Measurements from ENCODE around the gene CCN5. TPM values are rescaled to one million over a fixed set of nuclear protein-coding genes. Genes with fewer than 3 reads are reported as not detected.

CCN5 gene
- total RNA-seq, 2 donors from 2014 or later = 0.84 to 2.9 TPM

- H3K4me1 ChIP-seq = no peaks in the 10 kb centered on the region
- no peak for DNase-seq
- no peaks in the 10 kb centered on the region for H3K27me3 ChIP-seq
- H3K4me3 ChIP-seq = no peak overlapping the region
- intact Hi-C loops (cut with DNase I) = no loop called here
- H3K27ac ChIP-seq = no peak overlapping the region
- H3K9ac ChIP-seq (ENCODE audit: low read depth in 2 of 2, low read length in 2 of 2) = no peak overlapping the region
- no peak for TF ChIP-seq CTCF (IDR thresholded peaks at IDR 0.05)
- no peaks in the 10 kb centered on the region for H3K36me3 ChIP-seq
- H3K9me3 ChIP-seq = no peaks in the 10 kb centered on the region
Measured at GRCh38 chr20:44732327-44732726, 17.2 kb downstream of the CCN5 start.

GRCh38 chr20:44733341-44734069 is 18.3 kb downstream of the CCN5 start:
- H3K9ac ChIP-seq (ENCODE audit: low read depth in 2 of 2, low read length in 2 of 2) = no peak overlapping the region
- no peak overlapping the region for H3K4me3 ChIP-seq
- no peaks in the 10 kb centered on the region for H3K9me3 ChIP-seq
- H3K27ac ChIP-seq = no peak overlapping the region
- H3K36me3 ChIP-seq = no peaks in the 10 kb centered on the region
- H3K4me1 ChIP-seq = no peaks in the 10 kb centered on the region
- intact Hi-C loops (cut with DNase I) = loop anchor here (1.0 kb wide), 1 partner anchor 48 kb away; no protein-coding TSS in a partner anchor
- TF ChIP-seq CTCF (IDR thresholded peaks at IDR 0.05) = peak; percentile 81
- H3K27me3 ChIP-seq = no peaks in the 10 kb centered on the region
- DNase-seq = peak; percentile 63

DNA sequence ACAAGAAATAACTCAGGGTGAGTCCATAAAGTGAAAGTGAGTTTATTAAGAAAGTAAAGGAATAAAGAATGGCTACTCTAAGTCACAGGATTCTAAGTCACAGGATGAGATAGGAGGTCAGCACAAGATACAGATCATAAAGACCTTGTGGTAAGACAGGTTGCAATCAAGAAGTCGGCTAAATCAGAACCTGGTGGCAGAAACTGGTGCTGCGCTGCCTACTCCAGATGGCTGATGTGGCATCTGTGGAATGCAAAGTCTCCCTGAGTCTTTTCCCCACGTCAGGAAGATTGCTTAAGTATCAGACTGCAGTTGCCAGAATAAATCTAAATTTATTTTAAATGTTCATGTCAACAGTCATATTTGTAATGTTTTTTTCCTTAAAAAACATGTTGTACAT is 19.8 kb downstream of the CCN5 start:
- H3K36me3 ChIP-seq = no peaks in the 10 kb centered on the region
- no peak overlapping the region for H3K4me3 ChIP-seq
- H3K9me3 ChIP-seq = no peaks in the 10 kb centered on the region
- TF ChIP-seq CTCF (IDR thresholded peaks at IDR 0.05) = peak; percentile 16
- intact Hi-C loops (cut with DNase I) = no loop called here
- no peak overlapping the region for H3K9ac ChIP-seq (ENCODE audit: low read depth in 2 of 2, low read length in 2 of 2)
- DNase-seq = no peak
- H3K27me3 ChIP-seq = no peaks in the 10 kb centered on the region
- no peaks in the 10 kb centered on the region for H3K4me1 ChIP-seq
- no peak overlapping the region for H3K27ac ChIP-seq

DNA sequence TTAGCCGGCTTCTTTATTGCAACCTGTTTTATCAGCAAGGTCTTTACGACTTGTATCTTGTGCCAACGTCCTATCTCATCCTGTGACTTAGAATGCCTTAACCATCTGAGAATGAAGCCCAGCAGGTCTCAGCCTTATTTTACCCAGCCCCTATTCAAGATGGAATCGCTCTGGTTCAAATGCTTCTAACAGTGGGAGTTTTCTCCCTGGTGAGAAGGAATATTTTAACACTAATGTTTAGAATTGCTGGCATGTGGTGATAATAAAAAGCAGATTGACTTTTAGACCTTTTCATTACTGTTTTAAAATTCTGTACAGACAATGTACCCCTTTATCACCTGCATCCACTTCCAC is 20.6 kb downstream of the CCN5 start:
- no peaks in the 10 kb centered on the region for H3K36me3 ChIP-seq
- TF ChIP-seq CTCF (IDR thresholded peaks at IDR 0.05) = no peak
- no peaks in the 10 kb centered on the region for H3K27me3 ChIP-seq
- no peak for DNase-seq
- no peaks in the 10 kb centered on the region for H3K9me3 ChIP-seq
- H3K4me3 ChIP-seq = no peak overlapping the region
- H3K4me1 ChIP-seq = no peaks in the 10 kb centered on the region
- H3K27ac ChIP-seq = no peak overlapping the region
- intact Hi-C loops (cut with DNase I) = no loop called here
- H3K9ac ChIP-seq (ENCODE audit: low read depth in 2 of 2, low read length in 2 of 2) = no peak overlapping the region

GRCh38 chr20:44736170-44737021 is 21.2 kb downstream of the CCN5 start:
- H3K4me1 ChIP-seq = no peaks in the 10 kb centered on the region
- no peak for TF ChIP-seq CTCF (IDR thresholded peaks at IDR 0.05)
- intact Hi-C loops (cut with DNase I) = no loop called here
- H3K36me3 ChIP-seq = no peaks in the 10 kb centered on the region
- no peak overlapping the region for H3K4me3 ChIP-seq
- H3K27me3 ChIP-seq = no peaks in the 10 kb centered on the region
- H3K27ac ChIP-seq = no peak overlapping the region
- no peaks in the 10 kb centered on the region for H3K9me3 ChIP-seq
- peak; percentile 67 for DNase-seq
- no peak overlapping the region for H3K9ac ChIP-seq (ENCODE audit: low read depth in 2 of 2, low read length in 2 of 2)

Data from colonic mucosa (tissue), 4 donors.